ENCODE data around the gene IRGQ.
"Not testable (repeated sequence)": the region's sequence is repeated elsewhere in the genome, so short reads cannot be mapped to it uniquely, and the experiment has no call there.

The IRGQ gene

DNA sequence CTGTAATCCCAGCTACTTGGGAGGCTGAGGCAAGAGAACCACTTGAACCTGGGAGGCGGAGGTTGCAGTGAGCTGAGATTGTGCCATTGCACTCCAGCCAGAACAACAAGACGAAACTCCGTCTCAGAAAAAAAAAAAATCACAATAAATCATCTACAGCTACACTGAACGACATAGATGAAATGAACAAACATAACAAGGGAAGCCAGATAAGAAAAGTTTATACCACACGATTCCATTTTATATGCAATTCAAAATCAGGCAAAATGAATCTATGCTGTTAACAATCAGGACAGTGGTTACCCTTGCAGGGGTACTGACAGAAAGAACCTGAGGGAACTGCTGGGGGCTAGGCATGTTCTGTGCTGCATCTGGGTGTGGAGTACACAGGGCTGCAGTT, 26.3 kb downstream of the IRGQ start:
- no peak for DNase-seq (ENCODE audit: low spot score)

DNA sequence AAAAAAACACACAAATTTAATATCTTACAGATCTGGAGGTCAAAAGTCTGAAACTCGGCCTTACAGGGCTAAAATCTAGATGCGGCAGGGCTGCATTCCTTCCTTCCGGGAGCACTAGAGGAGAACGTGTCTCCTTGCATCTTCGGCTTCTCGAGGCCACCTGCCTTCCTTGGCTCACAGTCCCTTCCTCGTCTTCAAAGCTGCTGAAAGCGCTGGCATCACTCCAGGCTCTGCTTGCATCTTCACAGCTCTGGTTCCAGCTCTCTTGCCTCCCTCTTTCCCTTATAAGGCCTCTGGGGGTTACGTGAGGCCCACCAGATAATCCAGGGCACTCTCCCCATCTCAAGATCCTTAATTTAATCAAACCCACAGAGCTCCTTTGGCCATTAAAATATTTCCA, 31.1 kb downstream of the IRGQ start:
- DNase-seq (ENCODE audit: low spot score) = no peak

DNA sequence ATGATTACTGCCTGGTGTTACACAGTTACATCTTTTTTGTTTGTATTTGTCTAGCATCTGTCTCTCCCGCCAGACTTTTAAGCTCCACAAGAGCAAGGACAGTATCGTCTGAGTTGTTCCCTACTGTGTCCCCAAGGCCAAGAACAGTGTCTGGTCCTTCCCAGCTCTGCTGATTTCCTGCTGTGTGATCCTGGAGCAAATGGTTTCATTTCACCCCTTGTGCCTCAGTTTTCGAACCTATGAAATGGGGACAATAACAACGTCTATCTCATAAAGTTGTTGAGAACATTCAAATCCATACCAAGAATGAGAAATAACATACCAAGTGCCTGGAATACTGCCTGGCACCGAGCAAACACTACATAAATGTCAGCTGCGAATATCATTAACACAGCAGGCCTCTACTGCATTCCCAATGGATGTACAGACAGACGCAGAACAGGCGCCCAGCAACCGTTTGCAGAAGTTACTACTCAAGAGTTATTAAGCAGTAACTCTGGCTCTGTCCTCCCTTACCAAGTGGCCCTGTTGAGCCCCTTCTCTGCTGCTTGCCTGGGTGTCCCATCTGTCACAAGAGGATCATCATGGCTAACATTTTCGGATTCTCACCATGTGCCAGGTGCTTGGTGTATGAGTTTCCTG, 32.0 kb downstream of the IRGQ start:
- DNase-seq (ENCODE audit: low spot score) = no peak

DNA sequence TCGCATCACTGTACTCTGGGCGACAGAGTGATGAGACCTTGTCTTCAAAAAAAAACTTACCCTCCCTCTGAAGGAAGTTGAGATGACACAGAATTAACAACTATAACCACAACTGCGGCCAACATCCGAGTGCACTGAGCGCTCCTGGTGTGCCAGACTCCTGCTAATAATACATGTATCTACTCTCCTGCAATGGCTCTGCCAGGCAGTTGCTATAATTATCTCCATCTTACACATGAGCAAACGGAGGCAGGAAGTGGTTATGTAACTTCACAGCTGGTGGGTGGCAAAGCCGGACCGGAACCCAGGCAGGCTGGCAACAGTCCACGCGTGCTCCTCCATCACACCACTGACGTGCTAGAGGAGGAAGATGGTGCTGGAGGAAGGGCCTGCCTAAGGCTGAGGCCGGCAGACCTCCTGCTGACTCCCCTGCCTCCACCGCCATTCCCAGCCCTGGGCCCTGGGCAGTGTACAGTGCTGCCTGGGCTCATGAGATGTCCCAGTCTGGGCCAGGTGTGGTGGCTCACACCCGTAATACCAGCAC, 33.2 kb downstream of the IRGQ start:
- DNase-seq (ENCODE audit: low spot score) = no peak

DNA sequence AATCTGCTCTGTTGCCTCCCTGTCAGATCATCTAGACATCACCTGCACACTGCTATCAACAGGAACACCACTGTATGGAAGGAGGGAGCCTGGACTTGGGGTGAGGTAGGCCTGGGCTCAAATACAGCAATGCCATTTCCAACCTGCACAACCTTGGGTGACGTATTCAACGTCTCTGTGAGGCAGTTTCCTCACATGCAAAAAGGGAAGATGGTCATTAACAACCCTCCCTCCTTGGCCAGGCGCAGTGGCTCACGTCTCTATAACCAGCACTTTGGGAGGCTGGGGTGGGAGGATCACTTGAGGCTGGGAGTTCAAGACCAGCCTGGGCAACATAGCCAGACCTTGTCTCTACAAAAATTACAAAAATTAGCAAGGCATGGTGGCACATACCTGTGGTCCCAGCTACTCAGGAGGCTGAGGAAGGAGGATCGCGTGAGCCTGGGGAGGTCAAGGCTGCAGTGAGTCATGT, 33.7 kb downstream of the IRGQ start:
- DNase-seq (ENCODE audit: low spot score) = no peak

DNA sequence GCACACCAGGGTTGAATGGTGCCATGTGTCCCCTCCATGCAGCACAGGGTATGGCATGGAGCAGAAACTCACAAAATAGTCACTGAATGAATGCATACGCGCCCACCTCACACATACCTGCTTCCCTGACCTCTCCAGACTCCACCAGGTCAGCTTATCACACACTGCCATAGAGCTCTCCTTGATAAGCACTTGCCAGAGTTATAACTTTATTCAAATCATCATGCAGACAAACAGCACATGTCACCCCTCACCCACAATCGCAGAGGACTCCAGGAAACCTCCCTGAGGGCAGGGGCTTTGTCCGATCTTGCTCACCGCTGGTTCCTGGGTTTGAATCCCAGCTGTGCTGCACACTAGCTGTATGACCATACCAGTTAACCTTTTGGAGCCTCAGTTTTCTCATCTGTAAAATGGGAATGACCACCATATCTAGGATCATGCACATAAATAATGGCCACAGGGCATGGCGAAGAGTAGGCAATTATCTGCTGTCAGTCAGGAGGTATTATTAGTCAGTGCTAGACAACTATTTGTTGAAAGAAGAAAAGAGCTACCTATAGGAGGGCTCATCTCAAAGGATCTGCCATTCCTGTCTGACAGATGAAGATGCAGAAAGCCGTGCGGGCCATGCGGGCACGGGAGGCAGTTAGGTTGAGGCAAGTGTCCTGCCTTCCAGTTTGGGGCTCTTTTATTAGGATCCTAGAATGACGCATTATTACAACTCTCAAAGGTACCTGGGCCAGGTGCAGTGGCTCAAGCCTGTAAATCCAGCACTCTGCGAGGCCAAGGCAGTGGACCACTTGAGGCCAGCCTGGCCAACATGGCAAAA, 34.6 kb downstream of the IRGQ start:
- no peak for DNase-seq (ENCODE audit: low spot score)

DNA sequence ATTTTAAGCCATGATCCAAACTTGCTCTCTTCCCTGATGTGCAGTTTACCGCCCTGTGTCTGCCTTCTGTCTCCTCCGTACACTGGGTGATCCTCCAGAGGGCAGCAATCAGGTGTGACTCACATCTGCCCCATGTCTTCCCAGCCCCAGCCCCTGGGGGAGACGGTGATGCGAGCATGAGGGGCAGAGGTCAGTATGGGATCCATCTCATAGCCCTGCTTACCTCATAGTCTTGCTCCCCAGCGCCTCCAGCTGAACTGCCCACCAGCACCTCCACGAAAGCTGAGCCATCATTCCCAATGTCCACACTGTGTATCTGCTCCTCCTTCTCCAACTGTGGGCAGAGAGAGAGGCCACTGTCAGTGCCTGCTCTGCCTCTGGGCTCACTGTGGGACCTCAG, 35.2 kb downstream of the IRGQ start:
- DNase-seq (ENCODE audit: low spot score) = peak; percentile 45

DNA sequence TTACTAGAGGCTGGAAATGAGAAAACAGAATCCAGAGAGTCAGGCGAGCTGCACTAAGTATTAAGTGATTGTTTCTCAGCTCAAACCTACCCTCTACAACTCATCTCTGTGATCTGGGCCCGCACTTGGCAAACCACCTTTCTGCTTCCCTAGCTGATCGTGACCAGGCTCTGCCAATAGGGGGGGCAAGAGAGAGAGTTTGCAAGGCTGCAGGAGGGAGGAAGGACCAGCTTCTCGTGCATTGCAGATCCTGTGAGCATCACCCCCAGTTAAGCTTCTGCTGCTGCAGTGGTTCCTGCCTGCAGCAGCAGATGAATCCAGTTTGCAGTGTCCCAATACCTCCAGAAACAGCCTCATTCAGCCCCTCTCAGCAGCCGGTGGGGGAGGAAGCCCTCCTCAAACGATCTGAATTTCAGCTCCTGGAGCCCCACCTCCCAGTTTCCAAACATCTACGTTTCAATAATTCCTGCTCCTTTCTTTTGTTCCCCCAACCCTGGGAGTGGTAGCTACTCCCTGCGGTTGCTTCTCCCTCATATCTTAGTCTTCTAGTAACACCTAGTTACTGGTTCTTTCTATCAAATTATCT, 40.7 kb downstream of the IRGQ start:
- DNase-seq (ENCODE audit: low spot score) = peak; percentile 88

DNA sequence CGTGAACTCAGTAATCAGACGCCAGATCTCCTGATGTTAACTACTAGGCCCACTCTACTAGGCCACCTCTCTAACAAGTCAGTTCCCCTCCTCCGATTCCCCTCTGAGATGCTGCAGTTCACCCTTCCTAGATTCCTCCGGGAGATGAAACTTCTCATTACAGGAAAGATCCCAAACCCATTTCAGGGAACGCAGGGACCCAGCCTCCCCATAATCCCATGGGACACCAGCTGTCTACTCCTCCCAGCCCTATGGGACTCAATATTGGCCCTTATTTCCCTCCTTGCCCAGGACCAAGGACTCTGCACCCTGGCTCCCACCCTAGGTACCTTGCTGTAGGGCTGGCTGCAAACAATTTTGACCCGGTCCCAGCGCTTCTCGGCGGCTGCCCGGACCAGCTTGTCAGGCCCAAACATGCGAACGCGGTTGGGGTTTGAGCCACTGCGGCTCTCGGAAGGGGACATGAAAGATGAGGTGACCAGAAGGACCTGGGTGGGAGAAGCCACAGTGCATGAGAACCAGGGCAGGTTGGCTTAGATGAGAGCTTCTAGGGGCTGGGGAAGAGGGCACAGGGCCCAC, 41.5 kb downstream of the IRGQ start:
- no peak for DNase-seq (ENCODE audit: low spot score)

DNA sequence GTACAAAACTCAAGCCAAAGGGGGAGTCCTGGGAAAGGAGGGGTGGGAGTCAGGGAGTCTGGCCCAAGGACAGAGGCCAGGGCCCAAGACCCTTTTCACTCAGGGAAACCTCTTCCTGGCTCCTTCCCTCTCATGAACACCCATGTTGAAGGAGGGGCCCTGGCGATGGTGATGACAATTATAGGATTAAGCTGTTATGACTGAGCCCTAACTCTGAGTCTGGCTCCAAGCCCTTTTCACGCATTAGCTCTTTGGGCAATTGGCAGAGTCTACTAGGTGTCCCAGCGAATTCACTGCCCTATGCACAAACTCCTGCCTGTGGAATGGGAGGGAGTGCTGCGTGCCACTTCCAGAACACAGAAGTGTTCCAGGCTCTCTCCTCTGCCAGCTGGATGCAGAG, 42.3 kb downstream of the IRGQ start:
- no peak for DNase-seq (ENCODE audit: low spot score)

DNA sequence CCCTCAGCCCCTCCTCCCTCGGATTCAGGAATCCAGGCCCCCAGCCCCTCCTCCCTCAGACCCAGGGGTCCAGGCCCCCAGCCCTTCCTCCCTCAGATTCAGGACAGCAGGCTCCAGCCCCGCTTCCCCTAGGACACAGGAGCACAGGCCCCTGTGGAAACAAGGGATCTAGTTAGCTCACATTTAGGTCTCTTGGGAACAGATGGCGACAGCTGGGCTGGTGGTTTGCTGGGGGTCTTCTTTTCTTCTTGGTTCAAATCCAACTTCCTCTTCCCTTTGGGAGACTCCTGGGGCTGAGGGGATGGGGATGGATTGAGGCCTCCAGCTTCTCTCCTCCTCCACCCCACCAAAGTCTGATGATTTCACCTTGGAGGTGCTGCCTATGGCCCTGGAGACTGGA, 43.3 kb downstream of the IRGQ start:
- no peak for DNase-seq (ENCODE audit: low spot score)

DNA sequence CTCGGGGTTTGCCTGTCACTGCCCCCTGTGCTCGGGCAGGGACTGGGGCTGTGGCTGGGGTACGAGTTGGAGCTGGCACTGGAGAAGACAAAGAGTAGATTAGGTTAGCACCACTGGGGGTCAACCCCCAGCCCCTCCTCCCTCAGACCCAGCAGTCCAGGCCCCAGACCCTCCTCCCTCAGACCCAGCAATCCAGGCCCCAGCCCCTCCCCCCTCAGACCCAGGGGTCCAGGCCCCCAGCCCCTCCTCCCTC, 43.8 kb downstream of the IRGQ start:
- DNase-seq (ENCODE audit: low spot score) = no peak

DNA sequence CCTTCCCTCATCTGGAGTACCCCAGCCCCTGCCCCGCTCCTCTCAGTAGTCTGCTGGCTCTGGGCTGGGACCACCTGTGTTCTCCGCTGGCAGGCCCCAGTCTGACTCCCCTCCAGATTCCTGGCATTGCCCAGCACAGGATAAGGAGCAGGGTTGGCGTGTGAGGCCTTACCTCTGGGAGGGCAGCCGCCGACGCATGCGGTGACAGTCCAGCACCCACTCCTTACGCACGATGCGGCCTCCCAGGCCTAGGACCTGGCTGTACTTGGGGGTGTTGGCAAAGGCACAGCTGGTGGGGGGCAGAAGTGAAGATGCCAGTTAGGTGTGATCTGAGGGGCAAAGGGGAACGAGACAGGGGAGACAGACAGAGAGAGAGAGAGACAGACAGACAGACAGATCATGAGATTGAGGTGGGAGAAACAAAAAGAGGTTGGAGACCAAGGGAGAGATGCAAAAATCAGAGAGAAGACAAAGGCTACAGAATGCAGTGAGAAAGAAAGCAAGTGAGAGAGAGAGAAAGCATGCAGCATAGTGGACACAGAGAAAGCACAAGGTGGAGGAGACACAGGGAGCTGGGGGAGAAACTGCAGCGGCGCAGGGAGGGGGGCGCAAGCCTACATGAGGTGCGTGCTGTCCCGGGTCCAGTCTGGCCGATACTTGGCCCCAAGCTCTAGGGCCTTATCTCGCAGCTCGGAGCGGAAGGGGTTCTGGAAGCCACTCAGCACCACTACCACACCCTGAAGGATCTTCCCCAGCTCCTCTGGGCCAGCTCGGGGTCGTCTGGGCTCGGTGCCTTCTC, 44.3 kb downstream of the IRGQ start:
- no peak for DNase-seq (ENCODE audit: low spot score)

DNA sequence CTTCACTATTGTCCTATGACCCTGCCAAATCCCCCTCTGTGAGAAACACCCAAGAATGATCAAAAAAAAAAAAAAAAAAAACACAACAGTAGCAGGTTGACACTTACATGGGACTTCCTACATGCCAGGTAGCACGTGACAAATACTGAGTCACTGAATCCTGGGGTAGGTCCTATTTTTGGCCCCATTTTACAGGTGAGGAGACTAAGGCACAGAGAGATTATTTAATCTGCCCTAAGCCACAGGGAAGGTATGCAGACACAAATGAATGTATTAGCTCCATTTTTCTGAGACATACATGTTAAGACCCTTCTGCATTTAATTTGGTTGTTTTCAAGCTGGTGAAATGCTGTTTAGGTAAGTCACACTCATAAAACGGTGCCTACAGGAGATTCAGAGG, 47.2 kb downstream of the IRGQ start:
- no peak for DNase-seq (ENCODE audit: low spot score)

DNA sequence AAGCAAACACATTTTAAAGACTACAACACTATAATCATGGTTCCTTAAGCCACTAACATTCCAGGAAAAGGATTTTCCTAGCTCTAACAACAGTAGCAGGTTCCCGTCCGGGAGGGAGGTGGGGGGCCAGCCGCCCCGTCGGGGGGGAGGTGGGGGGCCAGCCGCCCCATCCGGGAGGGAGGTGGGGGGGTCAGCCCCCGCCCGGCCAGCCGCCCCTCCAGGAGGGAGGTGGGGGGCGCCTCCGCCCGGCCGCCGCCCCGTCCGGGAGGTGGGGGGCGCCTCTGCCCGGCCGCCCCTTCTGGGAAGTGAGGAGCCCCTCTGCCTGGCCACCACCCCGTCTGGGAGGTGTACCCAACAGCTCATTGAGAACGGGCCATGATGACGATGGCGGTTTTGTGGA, 48.0 kb downstream of the IRGQ start:
- not testable (repeated sequence) for DNase-seq (ENCODE audit: low spot score)

DNA sequence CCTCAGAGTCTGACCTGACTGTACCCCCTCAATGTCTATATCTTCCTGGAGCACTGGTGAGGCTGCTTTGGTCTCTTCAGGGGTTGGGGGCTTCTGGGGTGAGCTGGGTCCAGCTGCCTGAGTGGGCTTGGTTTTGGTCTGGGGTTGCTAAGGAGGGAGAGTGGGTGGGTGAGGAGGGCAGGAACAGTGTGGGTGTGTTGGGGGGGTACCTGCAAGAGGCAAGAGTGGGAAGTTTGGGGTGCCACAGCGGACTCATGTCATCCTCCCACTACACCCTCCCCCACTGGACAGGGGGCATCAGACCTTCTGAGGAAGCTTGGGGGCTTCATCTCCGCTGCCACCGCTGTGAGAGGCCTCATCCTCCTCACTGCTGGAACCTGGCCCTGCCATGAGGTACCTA, 49.4 kb downstream of the IRGQ start:
- DNase-seq (ENCODE audit: low spot score) = no peak

DNA sequence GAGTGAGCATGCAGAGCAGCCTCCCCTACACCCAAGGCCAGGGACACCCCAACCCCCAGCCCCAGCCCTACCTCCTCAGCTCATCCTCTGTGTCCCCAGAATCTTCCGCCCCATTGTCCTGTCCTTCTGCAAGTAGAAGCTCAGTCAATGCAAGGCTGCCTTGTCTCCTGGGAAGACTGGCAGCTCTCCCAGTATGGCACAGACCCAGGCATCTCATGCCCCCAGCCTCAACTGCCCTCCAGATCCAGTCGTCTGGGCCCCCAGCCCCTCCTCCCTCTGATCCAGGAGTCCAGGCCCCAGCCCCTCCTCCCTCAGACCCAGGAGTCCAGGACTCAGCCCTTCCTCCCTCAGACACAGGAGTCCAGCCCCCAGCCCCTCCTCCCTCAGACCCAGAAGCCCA, 50.0 kb downstream of the IRGQ start:
- DNase-seq (ENCODE audit: low spot score) = no peak

DNA sequence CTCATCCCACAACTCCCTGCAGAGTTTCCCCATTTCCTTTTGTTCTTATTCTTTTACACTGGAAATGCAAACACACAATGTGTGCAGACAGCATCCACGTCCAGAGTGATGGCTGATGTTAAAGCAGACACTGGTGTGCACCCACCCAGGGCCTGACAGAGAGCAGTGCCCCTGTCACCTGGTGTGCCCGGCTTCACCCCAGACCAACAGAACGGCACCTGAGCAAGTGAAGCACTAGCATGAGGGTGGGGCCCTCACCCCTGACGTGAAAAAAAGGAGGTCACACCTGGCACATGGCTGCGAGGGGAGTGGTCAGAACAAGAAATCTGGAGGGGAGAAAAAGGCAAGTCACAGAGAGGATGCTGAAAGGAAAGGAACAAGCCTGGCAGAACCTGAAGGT, 50.7 kb downstream of the IRGQ start:
- no peak for DNase-seq (ENCODE audit: low spot score)

DNA sequence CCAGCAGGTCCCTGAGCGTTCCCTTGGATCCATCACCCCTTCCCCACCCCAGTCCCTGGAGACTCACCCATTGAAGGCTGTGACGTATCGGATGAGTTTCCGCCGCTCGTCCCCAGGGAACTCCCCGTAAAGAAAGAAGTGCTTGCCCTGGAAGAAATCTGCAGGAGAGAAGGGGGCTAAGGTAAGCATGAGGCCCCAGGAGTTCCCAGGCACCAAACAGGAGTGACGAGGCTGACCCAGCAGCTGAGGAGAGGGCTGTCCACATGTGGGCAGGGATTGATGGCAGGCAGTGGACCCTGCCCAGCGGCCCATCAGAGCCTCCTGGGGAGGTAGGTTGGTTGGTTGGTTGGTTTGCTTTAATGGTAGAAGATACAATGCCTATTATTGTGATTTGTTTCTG, 51.9 kb downstream of the IRGQ start:
- DNase-seq (ENCODE audit: low spot score) = no peak

DNA sequence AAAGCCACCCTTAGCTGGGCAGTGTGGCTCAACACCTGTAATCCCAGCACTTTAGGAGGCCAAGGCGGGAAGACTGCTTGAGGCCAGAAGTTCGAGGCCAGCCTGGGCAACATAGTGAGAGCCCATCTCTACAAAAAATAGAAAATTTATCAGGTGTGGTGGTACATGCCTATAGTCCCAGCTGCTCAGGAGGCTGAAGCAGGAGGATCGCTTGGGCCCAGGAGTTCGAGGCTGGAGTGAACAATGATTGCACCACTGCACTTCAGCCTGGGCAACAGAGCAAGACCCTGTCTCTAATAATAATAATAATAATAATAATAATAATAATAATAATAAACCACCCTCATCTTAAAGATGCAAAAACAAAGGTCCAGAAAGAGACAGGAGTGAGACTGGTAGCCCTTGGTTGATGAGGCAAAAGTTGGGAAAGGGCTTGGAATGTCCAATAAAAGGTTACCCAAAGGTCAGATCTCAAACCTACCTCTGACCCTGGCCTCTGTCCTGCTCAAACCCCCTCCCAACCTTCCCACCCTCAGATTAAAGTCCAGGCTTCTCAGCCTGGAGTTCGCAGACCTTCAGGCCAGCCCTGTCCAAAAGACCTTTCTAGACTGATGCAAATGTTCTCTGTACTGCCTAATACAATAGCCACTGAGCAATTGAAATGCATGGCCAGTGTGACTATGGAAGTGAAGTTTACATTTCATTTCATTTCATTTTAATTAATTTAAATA, 53.8 kb downstream of the IRGQ start:
- DNase-seq (ENCODE audit: low spot score) = no peak

DNA sequence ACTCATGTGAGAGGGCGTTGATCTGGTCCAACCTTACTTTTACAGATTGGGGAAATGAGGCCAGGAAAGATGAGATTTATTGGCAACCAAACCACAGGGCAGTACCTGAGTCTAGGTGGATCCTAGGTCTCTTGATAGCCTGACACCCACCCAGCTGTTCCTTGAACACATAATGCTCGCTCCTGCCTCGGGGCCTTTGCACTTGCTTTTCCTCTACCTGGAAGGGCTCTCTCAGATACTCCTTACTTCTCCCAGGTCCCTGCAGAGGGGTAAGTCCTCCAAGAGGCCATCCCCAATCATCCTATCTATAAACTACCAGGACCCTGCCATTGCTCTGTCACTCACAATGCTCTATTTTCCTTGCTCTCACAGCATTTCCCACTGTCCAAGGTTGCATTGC, 55.6 kb downstream of the IRGQ start:
- no peak for DNase-seq (ENCODE audit: low spot score)

DNA sequence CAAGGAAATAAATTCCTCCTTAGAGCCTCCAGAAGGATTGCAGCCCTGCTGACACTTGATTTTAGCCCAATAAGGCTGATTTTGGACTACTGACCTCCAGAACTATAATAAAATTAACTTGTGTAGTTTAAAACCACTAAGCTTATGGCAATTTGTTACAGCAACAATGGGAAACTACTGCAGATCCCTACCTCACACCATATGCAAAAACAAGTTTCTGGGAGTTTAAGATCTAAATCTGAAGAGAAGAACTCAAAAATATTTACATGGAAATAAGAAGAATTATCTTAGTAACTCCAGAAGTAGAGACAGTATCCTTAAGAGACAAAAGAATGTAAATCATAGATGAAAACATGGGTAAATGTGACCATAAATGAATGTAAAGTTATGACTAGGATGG, 57.0 kb downstream of the IRGQ start:
- DNase-seq (ENCODE audit: low spot score) = no peak
